Left lobe of liver (tissue), 2 donors: Measurements from ENCODE around the gene TMCC3. TPM values are rescaled to one million over a fixed set of nuclear protein-coding genes. Genes with fewer than 3 reads are reported as not detected.

Source experiments
- ATAC-seq: fragments of 200-7000 bp; cut with Tn5 transposase; one replicate; pipeline ENCODE4 v1.9.1; 2020; ENCODE audit warnings: mild to moderate bottlenecking, moderate library complexity
- DNase-seq: peaks from one replicate; pipeline ENCODE4 v3.0.0-alpha.2; 2020; ENCODE audit warnings: low spot score
- total RNA-seq: library from RNA; stranded (reverse); gene quantifications from one replicate; pipeline ENCODE4 v1.2.1, GENCODE V29; 2021
- donor health status: DM: no; HTN: no; CAD: no; lungs with moderate emphysema.
- donor health status: DM: no; HTN: yes; CAD: no.

The TMCC3 gene
- total RNA-seq, 1 donor from 2014 or later = 2.6 TPM

DNA sequence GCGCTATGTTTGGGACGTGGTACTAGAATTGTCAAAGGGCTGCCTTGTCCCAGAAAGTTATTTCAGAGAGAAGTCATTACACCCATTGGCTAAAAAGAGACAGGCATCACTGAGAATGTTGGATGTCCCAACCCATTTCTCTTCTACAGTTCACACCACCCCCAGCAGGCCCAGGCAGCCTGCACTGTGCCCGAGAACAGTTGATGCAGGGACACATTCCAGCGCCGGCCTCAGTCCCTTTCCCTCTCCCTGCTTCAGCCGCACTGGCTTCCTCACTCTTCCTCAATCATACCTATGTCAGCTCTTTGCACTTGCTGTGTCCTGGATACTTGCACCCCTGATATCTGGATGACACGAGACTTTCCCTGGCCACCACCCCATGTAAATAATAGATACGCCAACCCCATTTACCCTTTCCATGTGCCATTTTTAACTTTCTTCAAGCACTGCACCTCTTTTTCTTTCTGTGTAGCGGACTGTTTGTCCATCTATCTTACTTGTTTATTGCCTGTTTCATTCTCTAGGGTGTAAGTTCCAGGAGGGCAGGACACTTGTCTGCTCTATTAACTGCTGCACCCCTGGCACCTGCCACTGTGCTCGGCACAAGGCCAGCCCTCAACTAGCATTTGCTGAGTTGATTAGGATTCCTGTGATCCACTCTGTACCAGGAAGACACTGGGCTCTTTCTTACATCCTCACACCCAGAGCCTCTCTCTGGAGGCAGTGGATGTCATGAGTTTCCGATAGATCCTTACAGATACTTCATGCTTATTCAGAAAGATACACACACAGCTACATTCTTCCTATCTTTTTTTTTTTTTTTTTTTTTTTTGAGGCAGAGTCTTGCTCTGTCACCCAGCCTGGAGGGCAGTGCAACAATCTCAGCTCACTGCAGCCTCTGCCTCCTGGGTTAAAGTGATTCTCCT lies 114.1 kb downstream of the TMCC3 start:
- DNase-seq = no peak
- ATAC-seq = no peak

- DNase-seq (peak; percentile 52), ATAC-seq (peak; percentile 79)
These were observed 114.8 kb downstream of the TMCC3 start for GRCh38 chr12:94535510-94535921.

DNA sequence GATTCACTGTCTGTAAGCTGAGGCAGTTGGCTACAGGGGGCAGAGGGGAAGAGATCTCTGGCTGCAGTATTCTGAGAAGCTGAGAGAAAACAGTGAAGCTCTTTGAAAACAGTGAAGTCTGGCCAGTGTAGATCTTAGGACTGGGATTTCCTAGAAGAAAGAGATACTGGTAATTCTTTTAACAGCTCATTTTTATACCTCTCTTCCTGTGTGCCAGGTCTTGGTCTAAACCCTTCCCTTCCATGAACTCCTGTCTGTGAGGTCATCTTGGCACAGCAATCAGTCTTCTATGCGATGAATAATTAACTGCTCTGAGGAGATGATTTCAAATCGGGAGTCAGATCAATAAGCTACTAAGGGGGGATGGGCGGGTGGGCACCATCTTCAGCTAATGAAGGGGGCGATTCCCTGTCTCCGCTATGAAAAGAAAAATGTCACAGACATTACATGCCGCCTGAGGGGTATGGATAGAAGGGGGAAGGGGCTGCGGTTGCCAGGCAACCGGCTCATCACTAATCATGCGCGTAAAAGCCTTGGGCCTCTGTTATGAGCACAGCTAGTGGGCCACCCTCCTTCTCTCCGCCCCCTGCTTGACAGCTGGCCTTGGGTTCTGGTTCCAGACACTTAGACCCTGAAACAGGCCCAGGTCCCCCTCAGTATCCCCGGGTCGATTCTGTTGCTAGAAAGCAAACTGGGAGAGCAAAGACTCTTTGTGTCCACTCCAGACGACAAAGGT lies 115.4 kb downstream of the TMCC3 start:
- DNase-seq (no peak), ATAC-seq (peak; percentile 70)

GRCh38 chr12:94534278-94534677 lies 116.1 kb downstream of the TMCC3 start:
- peak; percentile 37 for ATAC-seq
- no peak for DNase-seq

- DNase-seq = peak; percentile 60
- ATAC-seq = peak; percentile 80
These were observed 117.6 kb downstream of the TMCC3 start for GRCh38 chr12:94532490-94533422.

DNA sequence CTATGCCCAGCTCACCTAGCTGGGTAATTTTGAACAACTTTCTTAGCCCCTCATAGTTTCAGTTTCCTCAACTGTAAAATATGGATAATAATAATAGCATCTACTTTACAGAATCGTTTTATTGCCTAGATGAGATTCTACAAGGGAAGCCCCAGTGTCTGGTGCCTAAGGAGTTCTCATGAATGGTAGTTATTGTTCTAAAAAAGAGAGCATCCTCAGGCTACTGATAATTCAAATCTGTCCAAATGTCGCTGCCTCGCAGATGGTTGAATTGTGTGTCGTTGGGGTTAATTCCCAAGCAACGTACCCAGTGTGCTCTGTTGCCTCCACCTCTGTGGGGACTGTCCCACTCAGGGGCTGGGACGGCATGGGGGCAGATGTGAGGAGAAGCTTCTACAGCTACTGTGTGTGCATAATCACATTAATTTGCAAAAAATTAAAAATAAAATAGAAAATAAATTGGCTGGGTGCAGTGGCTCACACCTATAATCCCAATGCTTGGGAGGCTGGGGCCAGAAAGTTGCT lies 119.1 kb downstream of the TMCC3 start:
- DNase-seq = no peak
- ATAC-seq = no peak

DNA sequence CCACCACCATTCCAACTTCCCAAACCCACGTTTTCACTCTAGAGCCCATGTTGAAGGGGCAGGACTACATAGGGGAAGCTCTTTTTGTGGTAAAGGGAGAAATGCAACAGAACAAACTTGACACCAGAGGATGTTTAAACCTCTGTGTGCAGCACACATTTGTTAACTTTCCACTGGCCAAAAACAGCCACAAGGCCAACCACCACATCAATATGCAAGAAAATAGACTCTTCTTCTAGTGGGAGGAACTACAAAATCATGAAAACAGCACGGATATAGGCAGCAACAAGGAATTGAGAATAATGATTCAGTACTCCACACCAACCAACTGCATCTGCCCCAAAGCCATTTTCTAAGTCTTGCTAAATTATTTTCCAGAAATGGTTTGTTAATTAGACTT lies 124.4 kb downstream of the TMCC3 start:
- no peak for DNase-seq
- ATAC-seq = no peak

Other genes starting within 250 kb of the TMCC3 start
- 3.5 TPM for gene CEP83, start 190.7 kb downstream of the TMCC3 start, total RNA-seq